ENCODE results near the gene SPRR5. TPM values are rescaled to one million over a fixed set of nuclear protein-coding genes. Genes with fewer than 3 reads are reported as not detected.

SPRR5 gene
- total RNA-seq, 2 experiments from 2014 or later: not detected

DNA sequence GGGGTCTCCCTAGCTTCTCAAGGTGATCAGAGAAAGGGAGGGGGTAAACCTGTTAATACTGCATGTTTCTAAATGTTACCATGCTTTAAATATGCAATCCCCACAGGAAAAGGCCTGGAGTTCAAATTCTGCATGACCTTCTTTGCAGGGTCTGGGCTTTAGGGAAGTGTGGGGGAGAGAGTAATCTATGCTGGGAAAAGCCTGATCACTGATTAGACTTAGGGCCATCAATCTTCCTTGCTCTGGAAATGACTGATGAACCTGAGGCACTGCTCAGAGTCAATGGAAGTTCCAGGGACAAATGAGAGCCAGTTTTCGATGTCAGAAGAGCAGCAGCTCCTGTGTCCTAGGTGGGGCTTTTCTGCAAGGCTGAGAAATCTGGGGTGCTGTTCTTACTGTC, 33.7 kb downstream of the SPRR5 start:
- no peaks in the 10 kb centered on the region for H3K4me1 Mint-ChIP-seq
- H3K9me3 Mint-ChIP-seq: no peaks in the 10 kb centered on the region
- no peak overlapping the region for H3K27ac Mint-ChIP-seq
- DNase-seq: no peak
- H3K4me3 Mint-ChIP-seq: no peak overlapping the region
- no peaks in the 10 kb centered on the region for H3K36me3 Mint-ChIP-seq (ENCODE audit: low read depth)
- CTCF ChIA-PET: no interaction called here
- peaks cover 13% of the 10 kb centered on the region for H3K27me3 Mint-ChIP-seq
- POLR2A ChIA-PET: no interaction called here

DNA sequence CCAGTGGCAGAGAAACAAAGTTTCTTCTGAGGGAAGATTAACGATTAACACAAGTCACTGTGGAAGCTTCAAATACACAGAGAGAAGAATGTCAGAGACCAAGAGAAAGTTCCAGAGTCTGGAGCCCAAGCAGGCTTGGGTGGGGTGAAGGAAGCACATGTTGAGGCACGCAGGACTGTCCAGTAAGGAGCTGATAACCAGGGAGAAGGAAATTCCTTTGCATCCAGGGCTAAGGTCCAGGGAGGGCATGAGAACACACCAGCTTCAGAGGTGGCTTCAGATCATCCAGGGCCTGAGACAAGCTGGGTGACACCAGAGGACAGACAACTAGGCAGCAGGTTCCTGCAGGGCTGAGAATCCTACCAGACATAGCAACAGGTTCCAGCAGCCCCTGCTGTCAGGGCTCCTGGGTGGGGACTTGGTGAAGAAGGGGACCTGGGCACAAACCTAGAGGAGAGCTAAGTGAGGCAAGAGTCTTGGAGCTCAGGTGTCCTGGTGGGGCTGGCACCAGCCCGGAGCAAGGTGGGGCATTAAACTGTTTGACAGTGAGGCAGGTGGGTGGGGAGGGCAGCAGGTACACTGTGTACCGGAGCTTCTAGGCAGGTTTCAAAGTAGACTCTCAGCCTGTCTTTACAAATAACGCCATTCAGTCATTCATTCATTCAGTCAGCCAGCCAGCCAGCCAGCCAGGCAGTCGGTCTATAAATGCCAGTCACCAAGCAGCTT, 34.3 kb downstream of the SPRR5 start:
- H3K27ac Mint-ChIP-seq: no peak overlapping the region
- H3K4me3 Mint-ChIP-seq: no peak overlapping the region
- CTCF ChIA-PET: no interaction called here
- DNase-seq: no peak
- POLR2A ChIA-PET: no interaction called here
- H3K27me3 Mint-ChIP-seq: peaks cover 11% of the 10 kb centered on the region
- no peaks in the 10 kb centered on the region for H3K4me1 Mint-ChIP-seq
- no peaks in the 10 kb centered on the region for H3K9me3 Mint-ChIP-seq
- H3K36me3 Mint-ChIP-seq (ENCODE audit: low read depth): no peaks in the 10 kb centered on the region

DNA sequence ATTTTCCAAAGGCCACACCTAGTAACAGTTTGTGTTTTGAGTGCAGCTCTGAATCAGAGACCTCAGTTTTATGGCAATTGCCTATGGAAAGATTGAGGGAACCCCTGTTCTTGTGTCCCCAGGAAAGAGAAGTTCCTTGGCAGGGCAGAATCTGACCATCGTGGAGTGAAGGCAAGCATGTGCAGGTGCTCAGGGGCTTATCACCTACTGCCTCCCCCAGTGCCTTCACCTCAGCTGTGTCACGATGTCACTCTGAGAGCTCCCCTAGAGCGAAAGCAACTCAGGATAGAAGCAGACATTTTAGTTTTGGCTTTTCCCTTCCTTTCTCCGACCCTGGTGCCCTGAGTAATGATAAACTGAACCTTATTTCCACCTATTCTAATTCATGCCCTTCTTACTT, 35.1 kb downstream of the SPRR5 start:
- H3K27me3 Mint-ChIP-seq: peaks cover 10% of the 10 kb centered on the region
- H3K9me3 Mint-ChIP-seq: no peaks in the 10 kb centered on the region
- no peak overlapping the region for H3K4me3 Mint-ChIP-seq
- ChIA-PET POLR2A (no interaction called here), CTCF (no interaction called here)
- H3K36me3 Mint-ChIP-seq (ENCODE audit: low read depth): no peaks in the 10 kb centered on the region
- no peaks in the 10 kb centered on the region for H3K4me1 Mint-ChIP-seq
- no peak overlapping the region for H3K27ac Mint-ChIP-seq
- no peak for DNase-seq

DNA sequence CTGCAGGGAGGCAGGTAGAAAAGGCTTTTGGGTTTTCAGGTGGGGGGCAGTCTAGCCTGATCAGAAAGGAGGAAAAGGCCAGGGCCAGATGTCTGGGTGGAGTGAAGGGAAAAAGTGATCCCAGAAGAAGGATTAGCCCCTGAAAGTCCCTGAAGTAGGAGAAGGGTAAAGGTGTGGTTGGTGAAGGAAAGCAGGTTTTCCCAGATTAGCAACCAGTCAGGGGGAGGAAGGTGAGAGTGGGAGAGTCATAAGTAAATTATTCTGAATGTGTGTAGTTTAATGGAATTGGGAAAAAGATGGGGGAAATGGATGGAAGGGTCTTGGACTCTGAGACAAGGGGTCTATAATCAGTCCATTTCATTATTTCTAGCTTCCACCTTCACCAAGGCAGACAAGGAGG, 36.2 kb downstream of the SPRR5 start:
- H3K27ac Mint-ChIP-seq: no peak overlapping the region

DNA sequence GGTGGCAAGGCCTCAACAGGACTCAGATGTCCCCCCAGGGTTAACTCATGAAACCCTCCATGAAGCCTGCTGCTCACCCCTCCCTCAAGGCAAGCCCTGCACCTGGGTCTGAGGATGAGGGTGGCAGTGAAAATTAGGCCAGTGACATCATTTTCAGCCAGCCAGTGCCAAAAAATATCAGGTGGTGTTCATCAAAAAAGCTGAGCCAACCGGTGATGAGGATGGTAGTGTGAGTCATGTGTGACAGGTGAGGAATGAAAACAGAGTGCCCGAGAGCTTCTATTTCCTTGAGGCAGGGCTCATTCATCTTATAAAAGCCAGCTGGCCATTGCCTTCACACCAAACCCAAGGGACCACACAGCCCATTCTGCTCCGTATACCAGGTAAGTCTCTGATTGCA, 36.7 kb downstream of the SPRR5 start, which contains the start of gene SPRR1A:
SPRR1A (plus strand) TSS at position 339 of the 400 bp plus-strand sequence. CDS start 1,150 bp downstream, outside the sequence.
- no peak within 1 kb of the TSS for H3K4me3 Mint-ChIP-seq
- ChIA-PET CTCF (no interaction called here), POLR2A (no interaction called here)
- no peak within 1 kb of the TSS for H3K27ac Mint-ChIP-seq
- H3K4me1 Mint-ChIP-seq: no peaks in the 10 kb centered on the region
- no peaks in the 10 kb centered on the region for H3K9me3 Mint-ChIP-seq
- peaks cover 17% of the 10 kb centered on the region for H3K27me3 Mint-ChIP-seq
- no peak for DNase-seq
- H3K36me3 Mint-ChIP-seq (ENCODE audit: low read depth): no peaks in the 10 kb centered on the region

More for the DNA sequence above, 36.2 kb downstream of the SPRR5 start:
- peaks cover 13% of the 10 kb centered on the region for H3K27me3 Mint-ChIP-seq
- no peaks in the 10 kb centered on the region for H3K36me3 Mint-ChIP-seq (ENCODE audit: low read depth)
- no peak for DNase-seq
- ChIA-PET POLR2A (no interaction called here), CTCF (no interaction called here)
- no peaks in the 10 kb centered on the region for H3K9me3 Mint-ChIP-seq
- H3K4me3 Mint-ChIP-seq: no peak overlapping the region
- H3K4me1 Mint-ChIP-seq: no peaks in the 10 kb centered on the region

DNA sequence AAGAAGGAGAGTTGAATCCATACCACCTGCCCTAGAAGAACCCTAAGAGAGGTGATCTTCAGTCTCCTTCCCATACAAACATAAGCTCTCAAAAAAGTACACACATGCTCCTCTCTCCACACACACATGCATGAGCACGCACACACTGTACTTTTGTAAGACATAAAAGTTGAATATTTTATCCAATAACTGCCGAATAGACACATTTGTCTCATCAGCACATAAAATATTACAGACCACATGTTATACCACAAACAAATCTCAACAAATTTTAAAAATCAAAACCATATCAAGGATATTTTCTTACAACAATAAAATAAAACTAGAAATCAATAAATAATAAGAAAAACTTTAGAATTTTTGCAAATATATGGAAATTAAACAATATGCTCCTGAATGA, 39.6 kb downstream of the SPRR5 start:
- Mint-ChIP-seq H3K27ac (no peak overlapping the region), H3K27me3 (peaks cover 25% of the 10 kb centered on the region), H3K9me3 (no peaks in the 10 kb centered on the region), H3K4me3 (no peak overlapping the region), H3K36me3 (ENCODE audit: low read depth) (no peaks in the 10 kb centered on the region), H3K4me1 (no peaks in the 10 kb centered on the region)
- no peak for DNase-seq
- ChIA-PET CTCF (no interaction called here), POLR2A (no interaction called here)

DNA sequence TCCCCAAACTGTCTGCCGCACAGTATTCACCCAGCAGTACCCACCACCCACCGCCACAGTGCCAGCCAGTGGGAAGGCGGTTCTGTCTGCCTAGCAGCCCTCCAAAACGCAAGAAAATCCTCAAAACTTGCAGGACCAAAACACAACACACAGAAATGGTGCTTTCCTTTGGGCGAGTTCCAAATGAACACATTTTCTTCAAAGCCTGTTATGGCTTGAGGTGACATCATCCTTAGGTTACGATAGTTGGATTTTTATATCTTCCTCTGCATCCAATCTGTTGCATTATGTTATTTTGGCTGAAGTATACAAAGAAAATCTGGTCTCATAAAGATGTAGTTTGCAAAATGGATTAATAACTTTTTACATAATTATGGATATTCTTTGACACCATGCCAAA, 46.2 kb downstream of the SPRR5 start:
- Mint-ChIP-seq H3K4me1 (no peaks in the 10 kb centered on the region), H3K9me3 (no peaks in the 10 kb centered on the region), H3K27me3 (peaks cover 27% of the 10 kb centered on the region), H3K27ac (no peak overlapping the region), H3K4me3 (no peak overlapping the region), H3K36me3 (ENCODE audit: low read depth) (no peaks in the 10 kb centered on the region)
- ChIA-PET CTCF (no interaction called here), POLR2A (no interaction called here)
- DNase-seq: no peak

DNA sequence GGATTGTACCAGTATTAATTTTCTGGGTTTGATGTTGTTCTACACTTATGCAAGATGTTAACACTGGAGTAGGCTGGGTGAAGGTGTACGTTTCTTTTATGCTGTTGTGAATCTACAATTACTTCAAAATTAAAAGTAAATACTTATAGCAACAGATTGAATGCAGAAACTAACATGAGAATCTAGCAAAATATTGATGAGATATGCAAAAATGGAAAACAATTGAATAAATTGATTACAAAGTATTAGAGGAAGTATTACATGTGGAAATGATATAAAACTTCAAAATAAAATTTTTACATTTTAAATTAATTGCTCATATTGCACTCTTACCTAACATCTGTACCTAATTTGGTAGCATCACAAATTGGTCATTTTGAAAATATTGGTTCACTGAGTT, 48.8 kb downstream of the SPRR5 start:
- H3K27ac Mint-ChIP-seq: no peak overlapping the region
- CTCF ChIA-PET: no interaction called here
- peaks cover 20% of the 10 kb centered on the region for H3K27me3 Mint-ChIP-seq

DNA sequence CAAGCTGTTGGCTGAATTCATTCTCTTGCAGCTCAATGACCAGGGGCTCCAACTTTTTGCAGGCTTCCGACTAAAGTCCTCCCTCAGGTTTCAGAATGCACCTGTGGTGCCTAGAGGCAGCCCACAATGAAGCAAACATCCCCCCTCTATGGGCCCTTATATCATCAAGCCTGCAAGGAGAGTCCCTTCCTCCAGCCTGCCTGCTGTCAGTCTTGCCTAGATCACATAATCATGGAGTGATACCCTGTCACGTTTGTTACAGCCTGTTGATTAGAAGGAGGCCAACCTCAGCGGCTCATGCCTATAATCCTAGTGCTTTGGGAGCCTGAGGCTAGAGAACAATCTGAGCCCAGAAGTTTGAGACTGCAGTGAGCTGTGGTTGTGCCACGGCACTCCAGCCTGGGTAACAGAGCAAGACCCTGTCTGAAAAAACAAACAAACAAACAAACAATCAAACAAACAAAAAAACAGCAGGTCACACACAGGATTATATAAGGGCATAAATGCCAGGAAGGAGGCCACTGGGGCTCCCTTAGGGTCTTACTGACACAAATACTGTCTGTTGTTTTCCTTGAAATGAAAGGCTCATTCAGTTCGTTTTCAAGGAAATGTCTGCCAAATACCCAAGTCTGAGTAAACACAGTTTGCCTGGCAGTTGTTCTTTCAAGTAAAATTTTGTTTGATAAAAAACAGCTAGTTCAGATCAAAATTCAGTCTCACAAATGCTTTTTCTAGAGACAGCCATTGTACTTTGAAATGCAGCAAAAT, 49.8 kb downstream of the SPRR5 start:
- Mint-ChIP-seq H3K4me3 (no peak overlapping the region), H3K27ac (no peak overlapping the region), H3K4me1 (no peaks in the 10 kb centered on the region), H3K9me3 (no peaks in the 10 kb centered on the region), H3K36me3 (ENCODE audit: low read depth) (no peaks in the 10 kb centered on the region), H3K27me3 (peaks cover 18% of the 10 kb centered on the region)
- CTCF ChIA-PET: no interaction called here
- no peak for DNase-seq
- POLR2A ChIA-PET: no interaction called here

More for the DNA sequence above, 48.8 kb downstream of the SPRR5 start:
- H3K36me3 Mint-ChIP-seq (ENCODE audit: low read depth): no peaks in the 10 kb centered on the region
- H3K9me3 Mint-ChIP-seq: no peaks in the 10 kb centered on the region
- no peaks in the 10 kb centered on the region for H3K4me1 Mint-ChIP-seq
- POLR2A ChIA-PET: no interaction called here
- H3K4me3 Mint-ChIP-seq: no peak overlapping the region
- no peak for DNase-seq

DNA sequence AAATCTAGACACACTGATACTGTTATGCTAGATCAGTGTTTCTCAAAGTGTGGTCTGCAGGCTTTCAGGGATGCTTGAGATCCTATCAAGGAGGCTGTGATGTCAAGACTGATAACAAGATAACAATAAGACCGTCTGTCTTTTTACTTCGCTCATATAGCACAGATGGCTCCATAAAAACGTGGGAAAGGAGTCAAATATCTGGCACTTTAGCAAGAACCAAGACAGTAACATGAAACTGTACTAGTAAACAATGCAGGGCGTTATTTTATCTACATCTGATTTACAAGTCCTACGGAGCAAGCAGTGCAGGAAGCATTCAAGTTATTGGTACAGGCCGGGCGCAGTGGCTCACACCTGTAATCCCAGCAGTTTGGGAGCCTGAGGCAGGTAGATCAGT, 50.9 kb downstream of the SPRR5 start:
- no peak for DNase-seq
- no peaks in the 10 kb centered on the region for H3K4me1 Mint-ChIP-seq
- no peak overlapping the region for H3K4me3 Mint-ChIP-seq
- H3K36me3 Mint-ChIP-seq (ENCODE audit: low read depth): no peaks in the 10 kb centered on the region
- no peak overlapping the region for H3K27ac Mint-ChIP-seq
- no peaks in the 10 kb centered on the region for H3K9me3 Mint-ChIP-seq
- peaks cover 19% of the 10 kb centered on the region for H3K27me3 Mint-ChIP-seq
- ChIA-PET CTCF (no interaction called here), POLR2A (no interaction called here)

DNA sequence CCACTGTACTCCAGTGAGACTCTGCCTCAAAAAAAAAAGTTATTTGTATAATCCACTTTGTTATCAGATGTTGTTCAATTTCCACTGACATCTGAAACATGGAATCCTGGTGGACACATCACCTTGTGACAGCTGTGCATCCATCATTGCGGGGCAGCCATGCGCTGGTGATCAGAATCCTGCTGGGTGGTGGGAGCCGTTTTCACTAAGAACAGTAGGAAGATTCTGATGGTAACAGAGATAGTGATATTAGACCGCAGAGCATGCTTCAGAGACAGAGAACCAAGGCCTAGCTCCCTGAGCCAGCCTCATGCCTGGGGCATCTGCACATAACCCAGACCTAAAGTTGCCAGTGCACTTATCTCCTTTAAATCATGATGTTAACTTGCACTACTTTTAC, 51.5 kb downstream of the SPRR5 start:
- no peaks in the 10 kb centered on the region for H3K4me1 Mint-ChIP-seq
- H3K27me3 Mint-ChIP-seq: peaks cover 15% of the 10 kb centered on the region
- DNase-seq: no peak
- POLR2A ChIA-PET: no interaction called here
- CTCF ChIA-PET: no interaction called here
- H3K27ac Mint-ChIP-seq: no peak overlapping the region
- H3K4me3 Mint-ChIP-seq: no peak overlapping the region
- no peaks in the 10 kb centered on the region for H3K36me3 Mint-ChIP-seq (ENCODE audit: low read depth)
- H3K9me3 Mint-ChIP-seq: no peaks in the 10 kb centered on the region

Other genes with a start within 250 kb of the SPRR5 start
- gene LCE2A, start 248.9 kb upstream of the SPRR5 start, total RNA-seq: not detected
- not detected for gene LCE4A, start 239.0 kb upstream of the SPRR5 start, total RNA-seq
- not detected for gene KPRP, start 189.2 kb upstream of the SPRR5 start, total RNA-seq
- gene LCE1F, start 172.1 kb upstream of the SPRR5 start, total RNA-seq: not detected
- not detected for gene LCE1E, start 160.9 kb upstream of the SPRR5 start, total RNA-seq
- gene LCE1D, start 150.5 kb upstream of the SPRR5 start, total RNA-seq: not detected
- gene LCE1C, start 140.6 kb upstream of the SPRR5 start, total RNA-seq: not detected
- not detected for gene LCE1B, start 135.2 kb upstream of the SPRR5 start, total RNA-seq
- not detected for gene LCE1A, start 119.7 kb upstream of the SPRR5 start, total RNA-seq
- gene LCE6A, start 104.3 kb upstream of the SPRR5 start, total RNA-seq: not detected
- not detected for gene LCE7A, start 87.2 kb upstream of the SPRR5 start, total RNA-seq
- not detected for gene SMCP, start 68.9 kb upstream of the SPRR5 start, total RNA-seq
- not detected for gene IVL, start 38.7 kb upstream of the SPRR5 start, total RNA-seq
- not detected for gene SPRR4, start 23.4 kb downstream of the SPRR5 start, total RNA-seq
- gene SPRR1A, start 36.9 kb downstream of the SPRR5 start, total RNA-seq: not detected
- not detected for gene SPRR3, start 54.5 kb downstream of the SPRR5 start, total RNA-seq
- gene SPRR1B, start 84.0 kb downstream of the SPRR5 start, total RNA-seq: not detected
- gene SPRR2D, start 93.9 kb downstream of the SPRR5 start, total RNA-seq: not detected
- not detected for gene SPRR2A, start 110.3 kb downstream of the SPRR5 start, total RNA-seq
- not detected for gene SPRR2B, start 124.4 kb downstream of the SPRR5 start, total RNA-seq
- gene SPRR2E, start 147.3 kb downstream of the SPRR5 start, total RNA-seq: not detected
- not detected for gene SPRR2F, start 166.3 kb downstream of the SPRR5 start, total RNA-seq
- gene SPRR2G, start 203.7 kb downstream of the SPRR5 start, total RNA-seq: not detected